GM12891 (cell line): ENCODE measurements around the gene ITPRID2.
A peak's percentile ranks its signal among the peaks of the same experiment; 100 is the strongest.
"Not testable (repeated sequence)": the region's sequence is repeated elsewhere in the genome, so short reads cannot be mapped to it uniquely, and the experiment has no call there.

ENCODE experiments used
- DNase-seq: peaks from one replicate; pipeline ENCODE4 v3.0.0; 2011; ENCODE audit warnings: low spot score; ENCODE audit not compliant: insufficient read length
- FAIRE-seq: peaks from 2 replicates; lab custom pipeline; 2011; peaks lifted over from hg19 to GRCh38; lab: Jason Lieb, UNC
- PAX5 ChIP-seq: IDR thresholded peaks from 2 replicates; pipeline ENCODE4 v1.6.1; 2011; ENCODE audit warnings: low read length, moderate library complexity, mild to moderate bottlenecking; ENCODE audit not compliant: insufficient read depth, severe bottlenecking
- POLR2A ChIP-seq: IDR thresholded peaks from 2 replicates; pipeline ENCODE4 v1.6.1; 2011; ENCODE audit warnings: low read depth, low read length, control low read depth
- POLR2AphosphoS5 ChIP-seq: IDR thresholded peaks from 2 replicates; pipeline ENCODE4 v1.6.1; 2011; ENCODE audit warnings: low read depth, low read length, control low read depth
- POU2F2 ChIP-seq: IDR thresholded peaks from 2 replicates; pipeline ENCODE4 v1.6.1; 2011; ENCODE audit warnings: low read depth, mild to moderate bottlenecking, control low read depth, low read length, moderate library complexity
- SPI1 ChIP-seq: IDR thresholded peaks from 2 replicates; pipeline ENCODE4 v1.6.1; 2011; ENCODE audit warnings: low read depth, low read length, control low read depth
- TAF1 ChIP-seq: IDR thresholded peaks from 2 replicates; pipeline ENCODE4 v1.6.1; 2011; ENCODE audit warnings: low read depth, low read length, control low read depth

The ITPRID2 gene

GRCh38 chr2:181946444-181947127 is 55.1 kb downstream of the ITPRID2 start:
- FAIRE-seq (no peak), DNase-seq (no peak)
- TF ChIP-seq SPI1 (no peak), TAF1 (no peak), POU2F2 (no peak), POLR2A (no peak), POLR2AphosphoS5 (no peak), PAX5 (no peak)

DNA sequence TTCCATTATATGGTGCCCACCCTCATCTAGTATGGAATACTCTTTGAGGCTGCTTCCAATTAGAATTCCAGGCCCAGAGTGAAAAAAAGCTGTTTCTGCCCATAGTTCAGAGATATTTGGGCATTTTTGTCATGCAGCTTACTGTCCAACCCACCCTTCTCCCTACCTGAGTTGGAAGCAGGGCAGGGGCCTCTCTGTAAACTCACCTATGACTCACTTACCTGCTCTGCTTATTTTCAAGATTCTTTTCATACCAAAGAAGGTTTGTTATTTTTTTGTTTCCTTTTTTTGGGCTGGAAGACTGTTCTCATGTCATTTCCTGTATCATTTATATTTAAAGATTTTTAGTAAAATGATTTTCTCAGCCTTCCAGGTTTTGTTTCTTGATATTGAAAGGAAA is 55.7 kb downstream of the ITPRID2 start:
- DNase-seq (no peak), FAIRE-seq (no peak)

DNA sequence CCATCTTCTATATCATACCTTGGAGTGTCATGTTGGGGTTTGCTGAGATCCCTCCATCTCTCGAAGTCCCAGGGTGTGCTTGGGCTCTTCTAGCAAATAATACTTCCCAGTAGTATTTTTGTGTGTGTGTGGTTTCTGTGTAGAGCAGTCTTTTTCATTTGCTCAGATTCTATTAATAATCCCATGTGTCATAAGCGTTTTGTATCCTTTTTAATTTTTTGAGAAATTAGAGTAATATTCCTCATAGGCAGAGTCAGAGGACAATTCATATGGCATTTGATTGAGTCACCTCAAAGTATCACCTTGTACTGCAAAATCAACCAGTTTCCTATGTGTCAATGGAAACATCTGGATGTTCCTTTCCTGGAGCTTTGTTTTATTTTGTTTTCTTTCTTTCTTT is 56.7 kb downstream of the ITPRID2 start:
- no peak for FAIRE-seq
- TF ChIP-seq POLR2AphosphoS5 (no peak), PAX5 (no peak), POLR2A (no peak), SPI1 (no peak), TAF1 (no peak), POU2F2 (no peak)
- DNase-seq, result no peak

More for the DNA sequence above, 55.7 kb downstream of the ITPRID2 start:
- TF ChIP-seq PAX5 (no peak), POU2F2 (no peak)

GRCh38 chr2:181949047-181949446 is 57.5 kb downstream of the ITPRID2 start:
- TF ChIP-seq POU2F2, result no peak
- no peak for TF ChIP-seq TAF1
- TF ChIP-seq POLR2A, result no peak
- no peak for TF ChIP-seq SPI1
- no peak for TF ChIP-seq POLR2AphosphoS5
- no peak for TF ChIP-seq PAX5
- DNase-seq, result no peak
- no peak for FAIRE-seq

DNA sequence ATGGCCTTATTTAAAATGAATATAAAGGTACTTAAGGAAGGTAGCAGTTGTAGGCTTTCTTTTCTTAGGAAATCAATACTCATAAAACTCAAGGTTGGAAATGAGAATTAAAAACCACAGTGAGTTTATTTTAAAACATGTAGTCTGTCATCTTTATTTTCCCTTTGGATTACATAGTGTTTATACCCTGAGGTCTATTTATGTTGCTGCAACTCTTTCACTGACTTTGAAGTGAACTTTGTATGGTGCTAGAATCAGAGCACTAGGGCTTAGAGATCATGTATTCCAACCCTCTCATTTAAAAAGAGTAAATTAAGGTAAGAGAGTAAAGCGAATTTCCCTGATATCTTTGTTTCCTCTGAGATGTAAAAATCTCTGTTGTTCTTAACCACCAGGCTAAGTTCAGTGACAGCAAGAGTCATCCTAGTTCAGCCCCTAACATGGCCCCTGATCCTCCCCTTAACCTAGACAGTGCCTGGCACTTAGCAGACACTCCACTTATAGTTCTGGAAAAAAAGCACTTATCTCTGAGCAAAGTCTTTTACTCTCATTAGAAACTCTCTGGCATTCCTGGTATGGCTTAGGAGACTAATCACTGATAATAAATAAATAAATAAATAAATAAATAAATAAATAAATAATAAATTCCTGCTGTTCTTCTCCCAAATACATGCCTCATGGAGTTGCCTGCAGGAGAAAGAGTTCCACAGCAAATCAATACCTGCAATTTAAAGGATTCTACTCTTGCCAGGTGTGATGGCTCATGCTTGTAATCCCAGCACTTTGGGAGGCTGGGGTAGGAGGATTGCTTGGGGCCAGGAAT is 61.1 kb downstream of the ITPRID2 start:
- DNase-seq (no peak), FAIRE-seq (no peak)
- TF ChIP-seq POU2F2 (no peak), POLR2AphosphoS5 (no peak), SPI1 (no peak), PAX5 (no peak), TAF1 (no peak), POLR2A (no peak)

DNA sequence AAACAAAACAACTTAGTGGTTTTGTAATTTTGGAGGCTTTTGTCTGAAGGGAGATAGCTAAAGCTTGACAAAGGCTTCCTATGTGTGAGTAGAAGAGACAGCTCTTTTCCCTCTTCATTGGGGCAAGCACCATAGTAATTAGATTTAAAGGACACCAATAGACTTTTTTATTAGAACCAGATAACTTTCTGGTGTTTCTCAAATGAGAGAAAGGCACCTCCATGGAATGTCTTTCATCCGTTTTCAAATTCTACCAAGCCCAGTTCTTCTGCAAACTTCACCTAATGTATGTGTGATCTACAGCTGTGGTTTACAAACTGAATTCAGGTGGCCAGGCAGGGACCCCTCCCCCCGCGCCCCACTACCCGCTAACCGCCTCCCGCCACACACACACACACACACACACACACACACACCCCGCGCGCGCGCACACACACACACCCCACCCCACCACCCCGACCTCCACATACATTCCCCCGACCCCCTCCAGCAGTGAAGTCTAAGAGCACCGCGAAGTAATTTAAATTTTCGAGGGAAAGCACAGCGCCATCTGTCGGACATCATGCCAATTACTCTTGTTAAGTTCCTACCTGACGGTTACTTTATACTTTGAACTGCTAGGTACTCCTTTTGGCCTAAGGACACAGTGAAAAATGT is 62.5 kb downstream of the ITPRID2 start:
- peak; percentile 87 for FAIRE-seq
- peak; percentile 48 for DNase-seq

DNA sequence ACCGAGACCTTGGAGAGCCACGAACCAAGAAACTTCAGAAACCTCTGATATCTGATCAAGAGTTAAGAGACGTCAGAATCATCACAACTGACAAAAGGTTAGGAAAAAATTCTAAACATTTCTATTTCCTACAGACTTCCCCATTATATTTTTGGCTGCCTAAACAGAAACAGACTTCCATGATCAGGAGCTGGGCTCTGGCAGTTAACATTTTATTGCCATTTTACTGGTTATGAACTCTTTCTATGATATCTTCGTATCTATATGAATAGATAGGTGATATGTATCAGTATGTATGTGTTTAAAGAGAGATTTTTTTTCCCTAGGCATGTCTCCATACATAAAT is 63.0 kb downstream of the ITPRID2 start:
- FAIRE-seq, result no peak
- 0 out of 2 replicates have a peak, but pooled peaks have one; percentile 16 for TF ChIP-seq SPI1
- TF ChIP-seq TAF1, result no peak

More for the DNA sequence above, 62.5 kb downstream of the ITPRID2 start:
- no peak for TF ChIP-seq TAF1
- no peak for TF ChIP-seq POU2F2
- no peak for TF ChIP-seq SPI1
- no peak for TF ChIP-seq POLR2A
- no peak for TF ChIP-seq PAX5
- TF ChIP-seq POLR2AphosphoS5, result no peak

DNA sequence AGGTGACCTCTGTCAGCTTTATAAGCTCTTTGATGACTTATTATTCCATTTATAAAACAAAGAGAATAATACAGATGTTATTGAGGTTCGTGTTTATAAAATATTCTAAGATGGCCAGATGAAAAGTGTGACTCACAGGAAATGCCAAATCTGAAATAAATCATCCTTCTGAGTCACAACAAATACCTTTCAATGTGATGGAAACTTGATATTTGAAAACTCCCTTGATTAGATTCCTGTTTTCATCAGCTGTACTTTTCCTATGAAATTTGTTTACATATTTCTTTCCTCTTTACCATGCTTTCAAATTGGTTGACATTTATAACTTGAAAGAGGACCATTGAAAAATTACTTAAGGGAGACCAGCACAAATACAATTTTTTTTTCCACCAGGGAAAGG is 63.5 kb downstream of the ITPRID2 start:
- no peak for DNase-seq
- FAIRE-seq, result no peak
- TF ChIP-seq TAF1, result no peak
- TF ChIP-seq POU2F2, result no peak
- no peak for TF ChIP-seq POLR2AphosphoS5
- TF ChIP-seq PAX5, result no peak
- TF ChIP-seq SPI1, result no peak
- TF ChIP-seq POLR2A, result no peak

More for the DNA sequence above, 63.0 kb downstream of the ITPRID2 start:
- DNase-seq, result no peak

- not testable (repeated sequence) for FAIRE-seq
Measured at GRCh38 chr2:181955866-181956265, 64.3 kb downstream of the ITPRID2 start.

GRCh38 chr2:181957668-181958067 is 66.1 kb downstream of the ITPRID2 start:
- no peak for FAIRE-seq
- DNase-seq, result no peak
- TF ChIP-seq POU2F2 (no peak), PAX5 (no peak), SPI1 (no peak), TAF1 (no peak), POLR2A (no peak), POLR2AphosphoS5 (no peak)

More at GRCh38 chr2:181955866-181956265, 64.3 kb downstream of the ITPRID2 start:
- not testable (repeated sequence) for DNase-seq
